A549 (cell line): ENCODE results near the gene LRFN2. TPM values are rescaled to one million over a fixed set of nuclear protein-coding genes. Genes with fewer than 3 reads are reported as not detected.

ENCODE experiments used
- ATAC-seq, 2 experiments: fragments of 200-7000 bp in 1 of 2; fragments of >200 bp in 1 of 2; cut with Nextera tagmentation in 1 of 2; cut with Tn5 transposase in 1 of 2; 3 replicates each; pipeline versions ENCODE4 v1.8.0 to v1.9.1; 2018 to 2020; ENCODE audit warnings: mild to moderate bottlenecking in 1 of 2, moderate library complexity in 1 of 2
- CTCF ChIA-PET: fragments of 300-600 bp; sonication (Branson Sonifier 250); formaldehyde crosslinking; extraction: SDS; loops from one replicate; lab custom pipeline; 2021; ENCODE audit warnings: antibody characterized with exemption, inconsistent platforms; lab: Yijun Ruan, JAX
- POLR2A ChIA-PET: fragments of 350-600 bp; formaldehyde crosslinking; extraction: SDS; loops from one replicate; lab custom pipeline; 2021; ENCODE audit warnings: antibody characterized with exemption, inconsistent platforms; lab: Yijun Ruan, JAX
- DNase-seq, 2 experiments: peaks; one replicate each; pipeline versions ENCODE4 v3.0.0 to v3.0.0-alpha.2; 2011 to 2016; ENCODE audit warnings: low read depth in 1 of 2, low spot score in 1 of 2
- FAIRE-seq: peaks from 2 replicates; lab custom pipeline; 2011; peaks lifted over from hg19 to GRCh38; lab: Jason Lieb, UNC
- H3K27ac ChIP-seq, 2 experiments: fragments of >200 bp; sonication (Bioruptor Twin); formaldehyde crosslinking; 3 replicates each; pipeline ENCODE4 v1.5.1; 2016 to 2017
- H3K4me1 ChIP-seq: fragments of >200 bp; sonication (Bioruptor Twin); formaldehyde crosslinking; 3 replicates; pipeline ENCODE4 v1.6.1; 2016
- H3K4me2 ChIP-seq: fragments of >200 bp; sonication (Bioruptor Twin); formaldehyde crosslinking; 3 replicates; pipeline ENCODE4 v1.6.1; 2016
- H3K4me3 ChIP-seq: fragments of >200 bp; sonication (Bioruptor Twin); formaldehyde crosslinking; 3 replicates; pipeline ENCODE4 v1.5.1; 2016
- H3K9me3 ChIP-seq: fragments of >200 bp; sonication (Bioruptor Twin); formaldehyde crosslinking; 3 replicates; pipeline ENCODE4 v1.6.1; 2016
- CBX8 ChIP-seq: fragments of 200-600 bp; sonication (generic); IDR thresholded peaks from 2 replicates; pipeline ENCODE4 v1.6.1; 2016
- CHD4 ChIP-seq: fragments of 200-600 bp; sonication (generic); IDR thresholded peaks from 2 replicates; pipeline ENCODE4 v1.6.1; 2016; ENCODE audit warnings: antibody characterized with exemption, mild to moderate bottlenecking, borderline replicate concordance
- ESRRA ChIP-seq: fragments of 150-350 bp; IDR thresholded peaks from 2 replicates; pipeline ENCODE4 v1.6.1; 2014; ENCODE audit warnings: mild to moderate bottlenecking, low read length, borderline replicate concordance
- FOSL2 ChIP-seq, 2 experiments: fragments of 450-650 bp in 1 of 2; fragments of >200 bp in 1 of 2; sonication (Bioruptor Twin) in 1 of 2; formaldehyde crosslinking; IDR thresholded peaks; 2 replicates each; pipeline versions ENCODE4 v1.5.0 to v1.6.1; 2016 to 2020; ENCODE audit warnings: mild to moderate bottlenecking in 1 of 2, moderate library complexity in 1 of 2
- FOXS1 ChIP-seq: fragments of 250-450 bp; sonication (Bioruptor Pico); IDR thresholded peaks from 2 replicates; pipeline ENCODE4 v1.5.0; 2020; ENCODE audit warnings: mild to moderate bottlenecking, moderate library complexity
- GATA3 ChIP-seq: IDR thresholded peaks from 2 replicates; pipeline ENCODE4 v1.6.1; 2012; ENCODE audit warnings: borderline replicate concordance
- HOXA7 ChIP-seq: fragments of 250-450 bp; sonication (Bioruptor Pico); IDR thresholded peaks from 2 replicates; pipeline ENCODE4 v1.5.0; 2020; ENCODE audit warnings: mild to moderate bottlenecking, moderate library complexity
- JUN ChIP-seq, 2 experiments: fragments of >200 bp; sonication (Bioruptor Twin); formaldehyde crosslinking; IDR thresholded peaks; 2 replicates in 1 of 2; 3 replicates in 1 of 2; pipeline ENCODE4 v1.6.1; 2016 to 2017
- MAFK ChIP-seq: fragments of 450-650 bp; IDR thresholded peaks from 2 replicates; pipeline ENCODE4 v1.6.1; 2014; ENCODE audit not compliant: partially characterized antibody
- MAZ ChIP-seq: fragments of 150-350 bp; IDR thresholded peaks from 2 replicates; pipeline ENCODE4 v1.6.1; 2014; ENCODE audit warnings: antibody characterized with exemption, low read depth, low read length, borderline replicate concordance
- POLR2A ChIP-seq: IDR thresholded peaks from 2 replicates; pipeline ENCODE4 v1.6.1; 2012; ENCODE audit warnings: mild to moderate bottlenecking, low read length
- POLR2AphosphoS2 ChIP-seq: conservative IDR thresholded peaks from 2 replicates; pipeline ENCODE4 v1.6.1; 2012; ENCODE audit warnings: low read length, improper control_type of control experiment, inconsistent platforms
- RAD21 ChIP-seq, 2 experiments: fragments of >200 bp in 1 of 2; sonication (Bioruptor Twin) in 1 of 2; formaldehyde crosslinking in 1 of 2; IDR thresholded peaks in 1 of 2; conservative IDR thresholded peaks in 1 of 2; 2 replicates in 1 of 2; 3 replicates in 1 of 2; pipeline ENCODE4 v1.6.1; 2012 to 2018; ENCODE audit warnings: inconsistent platforms in 1 of 2
- RARB ChIP-seq: fragments of 250-450 bp; sonication (Bioruptor Pico); IDR thresholded peaks from 2 replicates; pipeline ENCODE4 v1.8.0; 2021; ENCODE audit warnings: mild to moderate bottlenecking, moderate library complexity
- SMC3 ChIP-seq: fragments of >200 bp; sonication (Bioruptor Twin); formaldehyde crosslinking; IDR thresholded peaks from 3 replicates; pipeline ENCODE4 v1.6.1; 2018; ENCODE audit warnings: inconsistent platforms
- SREBF2 ChIP-seq: fragments of 450-650 bp; IDR thresholded peaks from 2 replicates; pipeline ENCODE4 v1.6.1; 2014; ENCODE audit warnings: mild to moderate bottlenecking, moderate library complexity
- TFCP2L1 ChIP-seq: fragments of 250-450 bp; sonication (Bioruptor Pico); IDR thresholded peaks from 2 replicates; pipeline ENCODE4 v1.5.0; 2021; ENCODE audit warnings: mild to moderate bottlenecking
- TP53 ChIP-seq: fragments of 250-450 bp; sonication (Bioruptor Pico); IDR thresholded peaks from 2 replicates; pipeline ENCODE4 v1.5.0; 2021; ENCODE audit warnings: mild to moderate bottlenecking, moderate library complexity
- ZC3H11A ChIP-seq: fragments of 450-650 bp; IDR thresholded peaks from 2 replicates; pipeline ENCODE4 v1.6.1; 2014; ENCODE audit warnings: antibody characterized with exemption, mild to moderate bottlenecking
- WGBS: methylation state at CpG from one replicate; pipeline ENCODE4 v1.1.6; 2017; ENCODE audit errors: missing lambda C conversion rate; 5-methylcytosine and 5-hydroxymethylcytosine counted together
- polyA plus RNA-seq, 4 experiments: library from polyadenylated mRNA; depleted of rRNA in 3 of 4; stranded (reverse); fragments of >200 nt; fragmentation: RNase III in 1 of 4; extraction: RNeasy Plus Mini Kit Qiagen cat#74134 plus additional on column Dnase treatment in 1 of 4; gene quantifications; 2 replicates in 3 of 4; 3 replicates in 1 of 4; pipeline ENCODE4 v1.2.3, GENCODE V29; 2011 to 2017
- TF ChIP-seq, protein P1 (sequence below): fragments of 450-650 bp; IDR thresholded peaks from 2 replicates; pipeline ENCODE4 v1.6.1; 2014; ENCODE audit warnings: antibody characterized with exemption
- TF ChIP-seq, protein P2 (sequence below): fragments of 200-600 bp; sonication (generic); IDR thresholded peaks from 2 replicates; pipeline ENCODE4 v1.6.1; 2016; ENCODE audit warnings: antibody characterized with exemption, mild to moderate bottlenecking, moderate library complexity
- TF ChIP-seq, protein P3 (sequence below): fragments of >200 bp; sonication (Bioruptor Twin); formaldehyde crosslinking; IDR thresholded peaks from 2 replicates; pipeline ENCODE4 v1.6.1; 2016
- TF ChIP-seq, protein P4 (sequence below): IDR thresholded peaks from 2 replicates; pipeline ENCODE4 v1.6.1; 2012; ENCODE audit warnings: low read depth, borderline replicate concordance
- TF ChIP-seq, protein P5 (sequence below): fragments of >200 bp; sonication (Bioruptor Twin); formaldehyde crosslinking; IDR thresholded peaks from 3 replicates; pipeline ENCODE4 v1.6.1; 2016
- TF ChIP-seq, protein P6 (sequence below): IDR thresholded peaks from 2 replicates; pipeline ENCODE4 v1.6.1; 2012

Gene LRFN2
- polyA plus RNA-seq, 2 of the 4 experiments (the other 2 are of a cell fraction) = not detected

DNA sequence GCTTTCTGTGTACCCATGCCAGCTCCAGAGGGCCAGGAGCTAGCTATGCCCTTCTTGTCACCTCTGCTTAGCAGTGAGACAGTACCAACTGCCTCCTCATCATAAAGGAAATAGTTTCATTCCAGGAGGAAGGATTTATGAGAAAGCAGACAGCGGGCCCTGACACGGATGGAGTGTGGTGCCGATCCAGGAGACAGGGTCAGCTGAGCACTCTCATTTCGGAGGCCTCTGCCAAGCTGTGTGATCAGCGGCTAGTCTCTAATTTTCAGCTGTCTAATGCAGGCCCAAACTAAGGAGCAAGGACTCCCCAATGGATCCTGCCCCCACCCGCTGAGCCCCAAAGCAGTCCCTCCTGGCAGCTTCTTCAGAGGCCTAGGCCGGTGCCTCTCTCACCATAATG, 103.1 kb downstream of the LRFN2 start (continued):
- TF ChIP-seq, protein P1, sequence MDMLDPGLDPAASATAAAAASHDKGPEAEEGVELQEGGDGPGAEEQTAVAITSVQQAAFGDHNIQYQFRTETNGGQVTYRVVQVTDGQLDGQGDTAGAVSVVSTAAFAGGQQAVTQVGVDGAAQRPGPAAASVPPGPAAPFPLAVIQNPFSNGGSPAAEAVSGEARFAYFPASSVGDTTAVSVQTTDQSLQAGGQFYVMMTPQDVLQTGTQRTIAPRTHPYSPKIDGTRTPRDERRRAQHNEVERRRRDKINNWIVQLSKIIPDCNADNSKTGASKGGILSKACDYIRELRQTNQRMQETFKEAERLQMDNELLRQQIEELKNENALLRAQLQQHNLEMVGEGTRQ = no peak

DNA sequence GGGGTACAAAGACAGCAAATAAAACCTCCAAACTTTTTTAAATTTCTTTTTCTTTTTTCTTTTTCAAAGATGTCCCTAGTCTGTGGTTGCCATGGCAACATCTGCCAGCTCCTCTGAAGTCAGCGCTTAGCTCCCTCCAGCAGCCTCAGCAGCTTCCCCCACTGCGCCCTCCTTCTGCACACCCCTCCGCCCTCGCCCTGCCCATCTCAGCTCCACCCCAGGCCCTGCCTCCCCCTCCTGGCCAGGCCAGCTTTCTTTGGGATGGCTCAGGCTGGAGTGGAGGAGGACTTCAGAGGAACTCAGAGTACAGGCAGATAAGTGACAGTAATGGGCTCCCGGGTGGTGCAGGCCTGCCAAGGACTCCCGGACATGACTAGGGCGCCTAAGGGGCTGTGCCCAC, 104.6 kb downstream of the LRFN2 start:
- WGBS = 49% methylated on average over 4 of the region's 7 CpGs
- no peak for DNase-seq
- TF ChIP-seq ZC3H11A (no peak), JUN (IDR thresholded peaks at IDR 0.05) (no peak), FOXS1 (CRISPR knock-in tag) (no peak), SREBF2 (no peak), RAD21 (conservative IDR thresholded peaks at IDR 0.05 in 1 of 2, IDR thresholded peaks at IDR 0.05 in 1 of 2) (no peak), ESRRA (no peak), RARB (CRISPR knock-in tag) (no peak), TFCP2L1 (CRISPR knock-in tag) (no peak)
- TF ChIP-seq, protein P2, sequence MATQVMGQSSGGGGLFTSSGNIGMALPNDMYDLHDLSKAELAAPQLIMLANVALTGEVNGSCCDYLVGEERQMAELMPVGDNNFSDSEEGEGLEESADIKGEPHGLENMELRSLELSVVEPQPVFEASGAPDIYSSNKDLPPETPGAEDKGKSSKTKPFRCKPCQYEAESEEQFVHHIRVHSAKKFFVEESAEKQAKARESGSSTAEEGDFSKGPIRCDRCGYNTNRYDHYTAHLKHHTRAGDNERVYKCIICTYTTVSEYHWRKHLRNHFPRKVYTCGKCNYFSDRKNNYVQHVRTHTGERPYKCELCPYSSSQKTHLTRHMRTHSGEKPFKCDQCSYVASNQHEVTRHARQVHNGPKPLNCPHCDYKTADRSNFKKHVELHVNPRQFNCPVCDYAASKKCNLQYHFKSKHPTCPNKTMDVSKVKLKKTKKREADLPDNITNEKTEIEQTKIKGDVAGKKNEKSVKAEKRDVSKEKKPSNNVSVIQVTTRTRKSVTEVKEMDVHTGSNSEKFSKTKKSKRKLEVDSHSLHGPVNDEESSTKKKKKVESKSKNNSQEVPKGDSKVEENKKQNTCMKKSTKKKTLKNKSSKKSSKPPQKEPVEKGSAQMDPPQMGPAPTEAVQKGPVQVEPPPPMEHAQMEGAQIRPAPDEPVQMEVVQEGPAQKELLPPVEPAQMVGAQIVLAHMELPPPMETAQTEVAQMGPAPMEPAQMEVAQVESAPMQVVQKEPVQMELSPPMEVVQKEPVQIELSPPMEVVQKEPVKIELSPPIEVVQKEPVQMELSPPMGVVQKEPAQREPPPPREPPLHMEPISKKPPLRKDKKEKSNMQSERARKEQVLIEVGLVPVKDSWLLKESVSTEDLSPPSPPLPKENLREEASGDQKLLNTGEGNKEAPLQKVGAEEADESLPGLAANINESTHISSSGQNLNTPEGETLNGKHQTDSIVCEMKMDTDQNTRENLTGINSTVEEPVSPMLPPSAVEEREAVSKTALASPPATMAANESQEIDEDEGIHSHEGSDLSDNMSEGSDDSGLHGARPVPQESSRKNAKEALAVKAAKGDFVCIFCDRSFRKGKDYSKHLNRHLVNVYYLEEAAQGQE = no peak
- no peak overlapping the region for H3K4me3 ChIP-seq
- no peaks in the 10 kb centered on the region for H3K4me1 ChIP-seq
- FAIRE-seq = no peak
- ATAC-seq = no peak
- ChIA-PET CTCF (no interaction called here), POLR2A (no interaction called here)
- no peak overlapping the region for H3K4me2 ChIP-seq
- no peaks in the 10 kb centered on the region for H3K9me3 ChIP-seq
- no peak overlapping the region for H3K27ac ChIP-seq

DNA sequence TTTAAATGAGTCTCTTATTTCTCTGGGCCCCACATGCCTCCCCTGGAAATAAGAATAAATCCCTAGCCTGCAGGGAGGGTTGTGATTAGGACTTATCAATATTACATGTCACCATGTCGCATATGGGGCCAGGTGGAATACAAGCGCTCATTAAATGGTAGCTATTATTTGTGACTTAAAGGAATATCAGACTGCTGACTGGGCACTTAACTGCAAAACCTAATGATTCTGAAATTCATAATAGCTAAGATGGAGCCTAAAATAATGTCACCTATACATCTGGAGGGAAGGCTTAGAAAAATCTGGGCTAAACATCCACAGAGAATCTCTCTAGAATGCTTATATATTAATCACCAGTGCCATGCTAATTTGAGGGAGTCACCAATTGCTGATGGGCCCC, 106.5 kb downstream of the LRFN2 start:
- no peaks in the 10 kb centered on the region for H3K4me1 ChIP-seq
- ChIA-PET POLR2A (no interaction called here), CTCF (no interaction called here)
- H3K27ac ChIP-seq = no peak overlapping the region
- DNase-seq (no peak), ATAC-seq (no peak)
- H3K9me3 ChIP-seq = no peaks in the 10 kb centered on the region
- H3K4me2 ChIP-seq = no peak overlapping the region
- 70% methylated on average over 2 of the region's 2 CpGs for WGBS
- TF ChIP-seq, protein P3, sequence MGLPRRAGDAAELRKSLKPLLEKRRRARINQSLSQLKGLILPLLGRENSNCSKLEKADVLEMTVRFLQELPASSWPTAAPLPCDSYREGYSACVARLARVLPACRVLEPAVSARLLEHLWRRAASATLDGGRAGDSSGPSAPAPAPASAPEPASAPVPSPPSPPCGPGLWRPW = no peak
- TF ChIP-seq MAFK = peak; percentile 57
- TF ChIP-seq, all 56 proteins: peak for 1
- H3K4me3 ChIP-seq = no peak overlapping the region
- no peak for FAIRE-seq

DNA sequence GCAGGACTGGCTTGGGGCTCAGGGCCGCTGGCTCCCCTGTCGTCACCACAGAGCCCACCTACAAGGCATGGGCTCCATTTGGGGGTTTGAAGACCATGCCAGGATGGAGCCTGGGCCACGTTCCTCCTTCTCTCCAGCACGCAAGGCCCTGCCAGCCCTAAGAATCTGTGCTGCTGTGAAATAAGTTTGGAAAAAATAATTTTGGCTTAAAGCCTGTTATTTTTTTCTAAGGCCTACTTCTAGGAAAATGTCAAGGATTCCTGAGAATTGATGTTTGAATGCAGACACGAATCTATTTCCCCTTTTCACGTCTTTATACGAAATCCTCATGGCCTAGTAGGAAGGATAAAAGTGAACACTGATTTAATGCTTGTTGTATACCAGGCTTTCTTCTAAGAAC, 107.5 kb downstream of the LRFN2 start:
- ChIA-PET CTCF (no interaction called here), POLR2A (no interaction called here)
- TF ChIP-seq POLR2A (no peak), CBX8 (no peak), POLR2AphosphoS2 (no peak), FOXS1 (CRISPR knock-in tag) (no peak), TP53 (CRISPR knock-in tag) (no peak), FOSL2 (IDR thresholded peaks at IDR 0.05) (no peak), FOSL2 (CRISPR knock-in tag; IDR thresholded peaks at IDR 0.05) (no peak), HOXA7 (CRISPR knock-in tag) (no peak), RAD21 (conservative IDR thresholded peaks at IDR 0.05 in 1 of 2, IDR thresholded peaks at IDR 0.05 in 1 of 2) (no peak), CHD4 (no peak), GATA3 (no peak), MAZ (no peak), SMC3 (no peak)
- TF ChIP-seq, protein P4, sequence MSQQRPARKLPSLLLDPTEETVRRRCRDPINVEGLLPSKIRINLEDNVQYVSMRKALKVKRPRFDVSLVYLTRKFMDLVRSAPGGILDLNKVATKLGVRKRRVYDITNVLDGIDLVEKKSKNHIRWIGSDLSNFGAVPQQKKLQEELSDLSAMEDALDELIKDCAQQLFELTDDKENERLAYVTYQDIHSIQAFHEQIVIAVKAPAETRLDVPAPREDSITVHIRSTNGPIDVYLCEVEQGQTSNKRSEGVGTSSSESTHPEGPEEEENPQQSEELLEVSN = no peak
- TF ChIP-seq, protein P5, sequence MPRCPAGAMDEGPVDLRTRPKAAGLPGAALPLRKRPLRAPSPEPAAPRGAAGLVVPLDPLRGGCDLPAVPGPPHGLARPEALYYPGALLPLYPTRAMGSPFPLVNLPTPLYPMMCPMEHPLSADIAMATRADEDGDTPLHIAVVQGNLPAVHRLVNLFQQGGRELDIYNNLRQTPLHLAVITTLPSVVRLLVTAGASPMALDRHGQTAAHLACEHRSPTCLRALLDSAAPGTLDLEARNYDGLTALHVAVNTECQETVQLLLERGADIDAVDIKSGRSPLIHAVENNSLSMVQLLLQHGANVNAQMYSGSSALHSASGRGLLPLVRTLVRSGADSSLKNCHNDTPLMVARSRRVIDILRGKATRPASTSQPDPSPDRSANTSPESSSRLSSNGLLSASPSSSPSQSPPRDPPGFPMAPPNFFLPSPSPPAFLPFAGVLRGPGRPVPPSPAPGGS = no peak
- TF ChIP-seq, protein P6, sequence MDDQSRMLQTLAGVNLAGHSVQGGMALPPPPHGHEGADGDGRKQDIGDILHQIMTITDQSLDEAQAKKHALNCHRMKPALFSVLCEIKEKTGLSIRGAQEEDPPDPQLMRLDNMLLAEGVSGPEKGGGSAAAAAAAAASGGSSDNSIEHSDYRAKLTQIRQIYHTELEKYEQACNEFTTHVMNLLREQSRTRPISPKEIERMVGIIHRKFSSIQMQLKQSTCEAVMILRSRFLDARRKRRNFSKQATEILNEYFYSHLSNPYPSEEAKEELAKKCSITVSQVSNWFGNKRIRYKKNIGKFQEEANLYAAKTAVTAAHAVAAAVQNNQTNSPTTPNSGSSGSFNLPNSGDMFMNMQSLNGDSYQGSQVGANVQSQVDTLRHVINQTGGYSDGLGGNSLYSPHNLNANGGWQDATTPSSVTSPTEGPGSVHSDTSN = no peak
- DNase-seq = no peak
- WGBS = 60% methylated on average over 7 of the region's 7 CpGs
- Histone ChIP-seq H3K9me3 (no peaks in the 10 kb centered on the region), H3K4me2 (no peak overlapping the region), H3K4me1 (no peaks in the 10 kb centered on the region), H3K4me3 (no peak overlapping the region), H3K27ac (no peak overlapping the region)
- no peak for FAIRE-seq
- no peak for ATAC-seq
